HL-60 (cell line): ENCODE results near the gene HNRNPL.

Source experiments
- POLR2AphosphoS5 ChIP-seq: IDR thresholded peaks from 2 replicates; pipeline ENCODE4 v1.6.1; 2012; ENCODE audit warnings: low read depth
- TF ChIP-seq, protein P1 (sequence below): IDR thresholded peaks from one replicate; pipeline ENCODE4 v1.5.1; 2011; ENCODE audit warnings: low read length, control low read depth, inconsistent platforms; ENCODE audit not compliant: insufficient read depth
- TF ChIP-seq, protein P2 (sequence below): IDR thresholded peaks from 2 replicates; pipeline ENCODE4 v1.6.1; 2012; ENCODE audit warnings: low read depth; ENCODE audit not compliant: insufficient replicate concordance

DNA sequence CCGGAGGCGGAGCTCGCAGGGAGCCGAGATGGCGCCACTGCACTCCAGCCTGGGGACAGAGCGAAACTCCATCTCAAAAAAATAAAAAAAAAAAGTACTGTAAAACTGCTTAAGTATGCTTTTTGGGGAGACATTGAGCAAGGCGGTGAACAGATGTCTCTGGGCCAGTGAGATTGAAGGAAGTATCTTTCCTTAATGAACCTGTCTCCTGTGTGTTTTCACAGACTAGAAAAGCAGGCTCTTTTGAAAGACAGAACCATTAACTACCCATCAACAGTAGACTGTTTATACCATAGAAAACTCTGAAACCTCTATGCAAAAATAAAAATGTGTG, 16.7 kb downstream of the HNRNPL start:
- TF ChIP-seq, protein P1, sequence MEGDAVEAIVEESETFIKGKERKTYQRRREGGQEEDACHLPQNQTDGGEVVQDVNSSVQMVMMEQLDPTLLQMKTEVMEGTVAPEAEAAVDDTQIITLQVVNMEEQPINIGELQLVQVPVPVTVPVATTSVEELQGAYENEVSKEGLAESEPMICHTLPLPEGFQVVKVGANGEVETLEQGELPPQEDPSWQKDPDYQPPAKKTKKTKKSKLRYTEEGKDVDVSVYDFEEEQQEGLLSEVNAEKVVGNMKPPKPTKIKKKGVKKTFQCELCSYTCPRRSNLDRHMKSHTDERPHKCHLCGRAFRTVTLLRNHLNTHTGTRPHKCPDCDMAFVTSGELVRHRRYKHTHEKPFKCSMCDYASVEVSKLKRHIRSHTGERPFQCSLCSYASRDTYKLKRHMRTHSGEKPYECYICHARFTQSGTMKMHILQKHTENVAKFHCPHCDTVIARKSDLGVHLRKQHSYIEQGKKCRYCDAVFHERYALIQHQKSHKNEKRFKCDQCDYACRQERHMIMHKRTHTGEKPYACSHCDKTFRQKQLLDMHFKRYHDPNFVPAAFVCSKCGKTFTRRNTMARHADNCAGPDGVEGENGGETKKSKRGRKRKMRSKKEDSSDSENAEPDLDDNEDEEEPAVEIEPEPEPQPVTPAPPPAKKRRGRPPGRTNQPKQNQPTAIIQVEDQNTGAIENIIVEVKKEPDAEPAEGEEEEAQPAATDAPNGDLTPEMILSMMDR, result no peak
- TF ChIP-seq, protein P2, sequence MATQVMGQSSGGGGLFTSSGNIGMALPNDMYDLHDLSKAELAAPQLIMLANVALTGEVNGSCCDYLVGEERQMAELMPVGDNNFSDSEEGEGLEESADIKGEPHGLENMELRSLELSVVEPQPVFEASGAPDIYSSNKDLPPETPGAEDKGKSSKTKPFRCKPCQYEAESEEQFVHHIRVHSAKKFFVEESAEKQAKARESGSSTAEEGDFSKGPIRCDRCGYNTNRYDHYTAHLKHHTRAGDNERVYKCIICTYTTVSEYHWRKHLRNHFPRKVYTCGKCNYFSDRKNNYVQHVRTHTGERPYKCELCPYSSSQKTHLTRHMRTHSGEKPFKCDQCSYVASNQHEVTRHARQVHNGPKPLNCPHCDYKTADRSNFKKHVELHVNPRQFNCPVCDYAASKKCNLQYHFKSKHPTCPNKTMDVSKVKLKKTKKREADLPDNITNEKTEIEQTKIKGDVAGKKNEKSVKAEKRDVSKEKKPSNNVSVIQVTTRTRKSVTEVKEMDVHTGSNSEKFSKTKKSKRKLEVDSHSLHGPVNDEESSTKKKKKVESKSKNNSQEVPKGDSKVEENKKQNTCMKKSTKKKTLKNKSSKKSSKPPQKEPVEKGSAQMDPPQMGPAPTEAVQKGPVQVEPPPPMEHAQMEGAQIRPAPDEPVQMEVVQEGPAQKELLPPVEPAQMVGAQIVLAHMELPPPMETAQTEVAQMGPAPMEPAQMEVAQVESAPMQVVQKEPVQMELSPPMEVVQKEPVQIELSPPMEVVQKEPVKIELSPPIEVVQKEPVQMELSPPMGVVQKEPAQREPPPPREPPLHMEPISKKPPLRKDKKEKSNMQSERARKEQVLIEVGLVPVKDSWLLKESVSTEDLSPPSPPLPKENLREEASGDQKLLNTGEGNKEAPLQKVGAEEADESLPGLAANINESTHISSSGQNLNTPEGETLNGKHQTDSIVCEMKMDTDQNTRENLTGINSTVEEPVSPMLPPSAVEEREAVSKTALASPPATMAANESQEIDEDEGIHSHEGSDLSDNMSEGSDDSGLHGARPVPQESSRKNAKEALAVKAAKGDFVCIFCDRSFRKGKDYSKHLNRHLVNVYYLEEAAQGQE, result no peak
- TF ChIP-seq POLR2AphosphoS5, result no peak
